Common myeloid progenitor, CD34-positive (primary cell): ENCODE measurements around the gene POU6F2.

Source experiments
- CTCF ChIA-PET: fragments of 350-600 bp; sonication (Branson Sonifier 250); formaldehyde crosslinking; loops from one replicate; lab custom pipeline; 2021; ENCODE audit warnings: antibody characterized with exemption; lab: Charles Lee
- POLR2A ChIA-PET: fragments of 350-600 bp; sonication (Branson Sonifier 250); formaldehyde crosslinking; loops from one replicate; lab custom pipeline; 2021; ENCODE audit warnings: antibody characterized with exemption; lab: Charles Lee
- DNase-seq, 3 donors: peaks; one replicate each; pipeline versions ENCODE4 v3.0.0 to v3.0.0-alpha.2; 2013
- H3K27ac ChIP-seq, 2 experiments: 1 replicate in 1 of 2; 2 replicates in 1 of 2; pipeline ENCODE4 v1.7.0; 2013; ENCODE audit warnings: inconsistent platforms in 2 of 2, low read length in 2 of 2, mild to moderate bottlenecking in 2 of 2, low read depth in 1 of 2, moderate library complexity in 1 of 2; ENCODE audit not compliant: severe bottlenecking in 2 of 2, insufficient read depth in 1 of 2, poor library complexity in 1 of 2
- H3K27me3 ChIP-seq, 5 experiments: replicated peaks in 2 of 5; 1 replicate in 3 of 5; 2 replicates in 2 of 5; pipeline versions ENCODE4 v1.6.1 to v1.7.0; 2013; ENCODE audit warnings: low read length in 4 of 5, mild to moderate bottlenecking in 2 of 5, moderate library complexity in 2 of 5, inconsistent platforms in 1 of 5; ENCODE audit not compliant: insufficient read depth in 5 of 5, control insufficient read depth in 4 of 5
- H3K36me3 ChIP-seq, 4 experiments: 1 replicate in 2 of 4; 2 replicates in 2 of 4; pipeline versions ENCODE4 v1.6.1 to v1.7.0; 2013; ENCODE audit warnings: low read length in 3 of 4, control low read depth in 1 of 4, mild to moderate bottlenecking in 1 of 4; ENCODE audit not compliant: control insufficient read depth in 4 of 4, insufficient read depth in 4 of 4
- H3K4me1 ChIP-seq, 4 experiments: 1 replicate in 3 of 4; 2 replicates in 1 of 4; pipeline versions ENCODE4 v1.6.1 to v1.7.1; 2013; ENCODE audit warnings: low read length in 3 of 4, mild to moderate bottlenecking in 3 of 4, control low read depth in 1 of 4, inconsistent platforms in 1 of 4, moderate library complexity in 1 of 4; ENCODE audit not compliant: control insufficient read depth in 4 of 4, insufficient read depth in 4 of 4; ENCODE audit errors: control extremely low read depth in 1 of 4
- H3K4me3 ChIP-seq, 7 experiments: 1 replicate in 4 of 7; 2 replicates in 3 of 7; pipeline versions ENCODE4 v1.5.1 to v1.7.0; 2013; ENCODE audit warnings: mild to moderate bottlenecking in 7 of 7, low read length in 6 of 7, moderate library complexity in 6 of 7, inconsistent platforms in 2 of 7, low read depth in 2 of 7, control low read depth in 1 of 7; ENCODE audit not compliant: insufficient read depth in 4 of 7, control insufficient read depth in 1 of 7; ENCODE audit errors: extremely low read depth in 1 of 7
- H3K9me3 ChIP-seq, 5 experiments: 1 replicate in 4 of 5; 2 replicates in 1 of 5; pipeline versions ENCODE4 v1.6.1 to v1.7.1; 2013; ENCODE audit warnings: low read length in 4 of 5, mild to moderate bottlenecking in 2 of 5, inconsistent platforms in 1 of 5, low read depth in 1 of 5, moderate library complexity in 1 of 5; ENCODE audit not compliant: control insufficient read depth in 4 of 5, insufficient read depth in 2 of 5; ENCODE audit errors: control extremely low read depth in 1 of 5
- WGBS: methylation state at CpG from one replicate; pipeline ENCODE4 v1.1.5; 2013; ENCODE audit not compliant: insufficient coverage; 5-methylcytosine and 5-hydroxymethylcytosine counted together

POU6F2 gene

DNA sequence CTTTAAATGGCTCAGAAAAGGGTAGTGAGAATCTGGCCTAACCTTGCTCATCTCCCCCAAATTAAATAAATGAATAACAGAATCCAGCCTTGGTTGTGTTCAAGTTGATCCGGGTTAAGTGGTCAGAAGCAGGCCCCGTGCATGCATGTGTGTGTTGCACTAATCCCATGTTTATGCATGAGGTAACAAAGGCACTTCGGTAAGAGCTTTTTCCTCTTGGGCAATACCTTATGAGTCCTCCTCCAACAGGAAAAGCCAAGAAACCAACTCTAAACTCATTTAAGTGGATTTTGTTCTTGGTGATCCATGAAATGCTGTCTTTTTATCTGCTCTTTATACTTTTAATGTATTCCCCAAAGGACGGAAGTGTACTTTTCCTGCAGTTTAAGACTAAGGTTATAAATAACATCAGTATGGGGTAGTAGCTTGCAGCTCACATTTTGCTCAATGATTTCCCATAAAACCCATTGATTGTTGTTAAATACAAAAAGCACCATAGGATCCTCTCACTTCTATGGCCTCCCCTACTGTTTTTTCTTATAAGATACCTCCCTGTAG, 483.6 kb downstream of the POU6F2 start:
- CTCF ChIA-PET: interaction anchor here (0.5 to 1.4 kb wide), 3 partner anchors 9 to 60 kb away, joined by 3 to 4 read pairs (median 3); no protein-coding TSS in a partner anchor
- Histone ChIP-seq H3K36me3 (no peaks in the 10 kb centered on the region), H3K9me3 (no peaks in the 10 kb centered on the region), H3K4me1 (peaks cover 4 to 52% (median 30%) of the 10 kb centered on the region in 4 experiments), H3K27ac (no peak overlapping the region), H3K4me3 (no peak overlapping the region), H3K27me3 (no peaks in the 10 kb centered on the region)
- WGBS: 0% methylated on average over 1 of the region's 4 CpGs
- DNase-seq: no peak
- POLR2A ChIA-PET: no interaction called here

DNA sequence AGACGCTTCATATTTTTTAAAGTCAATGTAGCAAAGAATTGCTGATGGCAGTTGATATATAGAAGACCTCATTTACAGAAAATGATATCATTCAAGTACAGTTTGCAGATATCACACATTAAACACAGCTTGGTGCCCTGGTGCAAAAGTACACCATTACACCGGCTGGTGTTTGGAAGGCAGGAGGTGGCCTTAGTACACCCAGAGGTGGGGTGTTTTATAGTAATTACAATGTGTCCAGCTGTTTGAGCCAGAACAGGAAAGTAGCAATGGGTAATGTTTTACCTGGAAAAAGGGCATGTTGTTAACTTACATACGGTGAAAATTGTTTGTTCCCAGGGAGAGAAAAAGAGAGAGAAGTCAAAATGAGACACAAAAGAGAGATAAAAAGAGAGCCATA, 485.5 kb downstream of the POU6F2 start:
- CTCF ChIA-PET: interaction anchor here (0.8 to 3.1 kb wide), 11 partner anchors 9 to 667 kb away, joined by 3 to 30 read pairs (median 4); no protein-coding TSS in a partner anchor
- 100% methylated on average over 1 of the region's 3 CpGs for whole genome bisulfite sequencing
- Histone ChIP-seq H3K27me3 (no peaks in the 10 kb centered on the region), H3K4me1 (peaks cover 4 to 54% (median 32%) of the 10 kb centered on the region in 4 experiments), H3K9me3 (no peaks in the 10 kb centered on the region), H3K27ac (no peak overlapping the region), H3K36me3 (no peaks in the 10 kb centered on the region), H3K4me3 (no peak overlapping the region)
- POLR2A ChIA-PET: no interaction called here
- DNase-seq: no peak

DNA sequence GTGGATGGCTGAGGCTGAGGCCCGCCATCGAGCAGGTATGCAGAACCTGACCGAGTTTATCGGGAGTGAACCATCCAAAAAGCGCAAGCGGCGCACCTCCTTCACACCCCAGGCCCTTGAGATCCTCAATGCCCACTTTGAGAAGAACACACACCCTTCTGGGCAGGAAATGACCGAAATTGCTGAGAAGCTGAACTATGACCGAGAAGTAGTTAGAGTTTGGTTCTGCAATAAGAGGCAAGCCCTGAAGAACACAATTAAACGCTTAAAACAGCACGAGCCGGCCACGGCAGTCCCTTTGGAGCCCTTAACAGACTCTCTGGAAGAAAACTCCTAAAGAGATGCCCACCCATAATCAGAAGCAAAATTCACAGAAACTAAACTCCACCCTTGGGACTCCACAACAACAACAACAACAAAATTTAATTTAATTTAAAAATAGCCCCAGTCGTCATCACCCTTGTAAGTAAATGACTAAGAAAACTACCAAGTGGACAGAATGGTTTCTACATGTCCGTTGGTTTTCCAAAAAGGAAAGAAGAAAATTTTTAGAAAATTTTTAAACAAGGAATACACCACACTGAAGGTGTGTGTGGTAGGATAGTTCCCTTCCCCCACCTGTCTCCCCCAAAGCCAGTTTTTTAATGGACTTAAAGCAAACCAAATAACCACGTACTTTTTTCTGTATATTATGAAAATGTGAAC, 486.8 kb downstream of the POU6F2 start:
- H3K4me1 ChIP-seq: peaks cover 4 to 54% (median 34%) of the 10 kb centered on the region in 4 experiments
- H3K4me3 ChIP-seq: peak overlapping the region in 3 of 7 experiments; percentile 13 to 75 (median 67)
- no peak overlapping the region for H3K27ac ChIP-seq
- DNase-seq: peak in 1 of 3 donors; percentile 22
- H3K9me3 ChIP-seq: no peaks in the 10 kb centered on the region
- H3K36me3 ChIP-seq: no peaks in the 10 kb centered on the region
- 95% methylated on average over 13 of the region's 16 CpGs for WGBS
- ChIA-PET POLR2A (no interaction called here), CTCF (interaction anchor here (0.6 to 3.1 kb wide), 12 partner anchors 8 to 669 kb away, joined by 3 to 30 read pairs (median 4); no protein-coding TSS in a partner anchor)
- H3K27me3 ChIP-seq: no peaks in the 10 kb centered on the region

DNA sequence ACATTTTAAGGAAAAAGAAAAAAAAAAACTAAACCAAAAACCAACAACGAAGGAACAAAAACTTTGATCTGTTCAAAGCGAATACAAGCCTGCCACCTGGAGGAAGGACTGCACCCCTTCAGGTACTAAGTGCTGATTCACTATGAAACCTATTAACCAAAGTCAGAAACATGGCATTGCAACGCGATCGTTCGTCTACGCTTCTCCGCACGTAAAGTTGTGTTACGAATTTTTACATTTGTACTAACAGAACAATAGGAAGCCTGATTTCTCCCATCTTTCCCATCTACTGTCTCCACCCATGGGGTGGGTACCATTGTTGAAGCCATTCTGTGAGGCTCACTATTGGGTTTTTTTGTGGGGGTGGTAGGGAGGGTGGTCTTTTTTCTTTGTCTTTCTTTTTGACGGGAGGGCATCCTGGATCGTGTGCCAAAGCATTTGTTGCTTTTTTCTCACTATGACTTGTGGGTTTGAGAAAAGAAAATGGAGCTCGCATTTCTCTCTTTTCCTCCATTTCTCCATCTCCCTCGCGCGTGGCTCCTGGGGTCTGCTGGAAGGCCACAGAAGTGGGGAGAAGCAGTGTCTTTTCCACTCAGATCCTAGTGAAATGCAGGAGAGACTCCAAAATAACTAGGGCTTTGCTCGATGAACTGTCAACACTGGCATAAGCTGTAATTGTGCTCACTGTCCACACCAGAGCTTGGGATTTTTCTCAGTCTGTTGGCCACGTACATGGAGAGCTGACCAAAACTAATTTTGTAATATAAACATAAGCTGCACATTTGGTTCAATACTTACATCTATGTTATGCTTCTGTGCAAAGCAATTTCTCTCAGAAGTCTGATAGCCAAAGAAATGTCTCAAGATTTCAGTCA, 487.6 kb downstream of the POU6F2 start:
- POLR2A ChIA-PET: no interaction called here
- H3K4me3 ChIP-seq: peak overlapping the region in 5 of 7 experiments; percentile 13 to 75 (median 30)
- H3K4me1 ChIP-seq: peaks cover 4 to 47% (median 31%) of the 10 kb centered on the region in 4 experiments
- H3K9me3 ChIP-seq: no peaks in the 10 kb centered on the region
- WGBS: 38% methylated on average over 10 of the region's 18 CpGs
- H3K27ac ChIP-seq: no peak overlapping the region
- CTCF ChIA-PET: interaction anchor here (0.6 to 1.7 kb wide), 12 partner anchors 10 to 668 kb away, joined by 3 to 5 read pairs (median 4); no protein-coding TSS in a partner anchor
- no peaks in the 10 kb centered on the region for H3K36me3 ChIP-seq
- DNase-seq: peak; percentile 77 to 89 (median 89)
- no peaks in the 10 kb centered on the region for H3K27me3 ChIP-seq

DNA sequence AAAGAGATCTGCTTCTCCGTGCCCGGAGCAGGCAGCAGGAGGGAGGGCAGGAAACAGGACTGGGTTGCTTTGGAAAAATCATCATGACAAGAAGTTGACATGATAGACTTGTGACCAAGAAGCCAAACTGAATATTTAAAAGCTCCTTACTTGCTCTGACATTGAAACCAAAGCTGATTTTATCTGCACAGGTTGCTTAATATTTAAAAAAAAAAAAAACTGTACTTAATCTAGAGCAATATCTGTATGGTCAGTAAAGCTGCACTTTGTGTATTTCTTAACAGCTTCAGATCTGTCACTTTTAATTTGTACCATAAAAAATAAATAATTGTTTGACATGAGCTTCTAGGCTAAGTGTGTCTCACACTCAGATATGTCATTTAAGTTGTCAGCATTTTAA, 490.6 kb downstream of the POU6F2 start:
- Histone ChIP-seq H3K4me1 (peaks cover 0 to 24% (median 18%) of the 10 kb centered on the region in 4 experiments), H3K36me3 (no peaks in the 10 kb centered on the region), H3K27ac (no peak overlapping the region), H3K9me3 (no peaks in the 10 kb centered on the region), H3K27me3 (no peaks in the 10 kb centered on the region), H3K4me3 (no peak overlapping the region)
- WGBS: 0% methylated on average over 2 of the region's 2 CpGs
- ChIA-PET CTCF (interaction anchor here (1.2 to 2.1 kb wide), 4 partner anchors 8 to 675 kb away, joined by 3 to 15 read pairs (median 4); no protein-coding TSS in a partner anchor), POLR2A (no interaction called here)
- DNase-seq: peak in 1 of 3 donors; percentile 4

DNA sequence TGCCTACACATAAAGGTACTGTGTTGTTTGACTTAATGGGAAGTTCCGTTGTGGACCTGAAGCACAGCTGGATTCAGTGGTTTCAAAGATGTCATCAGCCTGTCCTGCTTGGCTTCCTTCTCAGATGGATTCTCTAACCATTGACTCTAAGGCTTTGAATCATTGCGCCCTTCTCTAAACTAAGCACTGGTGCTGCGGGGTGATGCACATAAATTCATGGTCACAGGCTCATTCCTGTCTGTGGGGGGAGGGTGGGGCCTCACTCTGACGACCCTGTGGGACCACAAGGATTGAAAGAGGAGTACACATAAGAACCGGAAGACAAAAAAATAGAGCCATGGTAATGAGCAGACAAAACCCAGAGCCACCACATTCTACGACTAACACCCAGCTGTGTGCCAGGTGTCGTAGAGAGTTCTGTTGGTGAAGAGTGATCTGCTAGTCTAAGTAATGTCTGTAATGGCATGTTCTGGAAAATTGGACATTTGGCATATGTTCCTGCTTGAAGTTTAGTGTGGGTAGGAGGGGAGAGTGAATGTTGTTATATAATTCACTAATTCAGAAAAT, 491.2 kb downstream of the POU6F2 start:
- DNase-seq: peak in 2 of 3 donors; percentile 22 to 28
- POLR2A ChIA-PET: no interaction called here
- CTCF ChIA-PET: interaction anchor here (0.7 to 2.1 kb wide), 4 partner anchors 8 to 640 kb away, joined by 3 to 15 read pairs (median 4); no protein-coding TSS in a partner anchor
- no peaks in the 10 kb centered on the region for H3K27me3 ChIP-seq
- H3K4me3 ChIP-seq: no peak overlapping the region
- 77% methylated on average over 3 of the region's 7 CpGs for WGBS
- H3K9me3 ChIP-seq: no peaks in the 10 kb centered on the region
- H3K4me1 ChIP-seq: peaks cover 0 to 20% (median 15%) of the 10 kb centered on the region in 4 experiments
- H3K36me3 ChIP-seq: no peaks in the 10 kb centered on the region
- H3K27ac ChIP-seq: no peak overlapping the region
